NCI-H2029 treated with DMSO at 0.1 percent for 48 hours (cell line): ENCODE data around the gene TCERG1L.
"Not testable (repeated sequence)": the region's sequence is repeated elsewhere in the genome, so short reads cannot be mapped to it uniquely, and the experiment has no call there.

ENCODE experiments used
- DNase-seq: peaks from one replicate; lab custom pipeline; 2025; lab: John Stamatoyannopoulos, UW

Gene TCERG1L

DNA sequence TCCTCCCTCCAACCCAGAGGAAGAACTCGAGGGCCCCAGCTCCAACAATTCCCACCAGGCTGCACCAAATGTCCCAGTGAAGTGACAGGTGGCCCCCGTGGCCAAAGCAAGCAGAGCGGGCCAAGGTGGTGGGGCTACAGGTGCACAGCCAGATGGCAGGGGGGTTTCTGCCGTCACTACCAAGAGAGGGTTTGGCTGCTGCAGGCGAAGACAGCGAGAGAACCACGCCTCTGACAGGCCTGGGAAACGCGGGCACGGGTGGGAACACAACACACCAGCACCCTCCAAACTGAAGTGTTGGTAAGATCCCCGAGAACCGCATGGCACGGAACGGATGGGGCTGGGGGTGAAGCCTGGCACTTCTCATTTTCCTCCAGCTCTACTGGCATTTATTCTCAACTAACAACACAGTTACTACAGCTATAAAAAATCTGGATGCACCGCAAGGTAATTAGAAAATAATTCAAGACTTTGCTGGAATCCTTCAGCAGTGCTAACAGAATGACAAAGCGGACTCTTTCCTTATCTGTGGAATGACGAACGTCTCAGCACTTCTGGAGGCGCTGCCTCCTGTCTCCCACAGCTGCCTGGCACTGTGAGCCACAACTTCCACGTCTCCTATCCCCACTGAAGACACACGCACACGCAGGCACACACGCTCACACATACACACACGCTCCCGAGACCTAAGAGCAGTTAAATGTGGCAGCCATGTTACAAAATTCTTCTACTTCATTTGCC lies 167.9 kb downstream of the TCERG1L start:
- no peak for DNase-seq

- no peak for DNase-seq
Observed at GRCh38 chr10:131142517-131143380, 168.8 kb downstream of the TCERG1L start.

- peak; percentile 92 for DNase-seq
Observed at GRCh38 chr10:131141645-131142516, 169.6 kb downstream of the TCERG1L start.

- no peak for DNase-seq
Observed at GRCh38 chr10:131141207-131141606, 170.3 kb downstream of the TCERG1L start.

DNA sequence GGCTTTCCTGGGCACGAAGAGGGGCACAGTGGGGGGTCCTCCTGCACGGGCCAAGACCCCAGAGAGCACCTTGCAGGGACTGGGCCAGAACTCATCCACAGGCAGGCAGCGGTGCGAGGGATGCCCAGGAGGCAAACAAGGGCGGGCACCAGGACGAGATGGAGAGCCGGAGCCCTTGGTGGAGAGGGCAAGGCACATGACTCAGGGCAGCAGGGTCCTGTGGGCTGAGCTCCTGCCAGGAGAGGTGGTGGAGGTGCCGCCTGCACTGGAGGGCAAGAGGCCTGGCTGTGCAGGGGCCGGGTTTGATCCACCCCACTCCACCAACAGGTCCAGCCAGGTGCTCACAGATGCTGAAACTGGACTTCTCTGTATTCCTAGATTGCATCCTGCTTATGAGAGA lies 170.9 kb downstream of the TCERG1L start:
- DNase-seq, result no peak

DNA sequence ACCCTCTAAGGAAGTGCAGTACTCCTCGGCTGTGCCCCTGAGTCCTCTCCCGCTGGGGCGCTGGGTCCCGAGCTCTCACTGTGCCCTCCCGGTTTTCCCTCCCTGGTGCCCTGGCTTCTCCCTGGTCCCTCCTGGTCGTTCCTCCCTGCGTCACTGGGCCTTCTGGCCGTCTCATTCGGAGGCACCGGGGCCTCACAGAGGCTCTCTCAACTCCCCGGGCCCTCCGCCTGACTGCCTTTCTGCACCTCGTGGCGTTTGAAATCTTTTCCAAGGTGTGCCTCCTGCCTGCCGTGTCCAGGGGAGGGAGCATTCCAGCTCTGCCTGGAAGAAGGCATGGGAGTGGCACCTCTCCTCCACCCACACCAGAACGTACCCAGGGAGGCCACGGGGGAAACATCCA lies 174.3 kb downstream of the TCERG1L start:
- no peak for DNase-seq

DNA sequence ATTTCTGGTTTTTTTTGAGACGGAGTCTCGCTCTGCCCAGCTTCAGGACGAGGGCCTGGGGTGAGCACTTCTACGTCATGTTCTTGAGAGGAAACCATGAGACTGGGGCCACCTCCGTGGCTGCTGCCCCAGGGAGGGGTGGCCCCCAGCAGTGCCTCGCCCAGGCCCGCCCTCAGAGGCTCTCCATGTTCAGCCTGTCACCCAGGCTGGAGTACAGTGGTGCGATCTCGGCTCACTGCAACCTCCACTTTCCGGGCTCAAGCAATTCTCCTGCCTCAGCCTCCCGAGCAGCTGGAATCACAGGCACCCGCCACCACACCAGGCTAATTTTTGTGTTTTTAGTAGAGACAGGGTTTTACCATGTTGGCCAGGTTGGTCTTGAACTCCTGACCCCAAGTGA lies 175.2 kb downstream of the TCERG1L start:
- not testable (repeated sequence) for DNase-seq

DNA sequence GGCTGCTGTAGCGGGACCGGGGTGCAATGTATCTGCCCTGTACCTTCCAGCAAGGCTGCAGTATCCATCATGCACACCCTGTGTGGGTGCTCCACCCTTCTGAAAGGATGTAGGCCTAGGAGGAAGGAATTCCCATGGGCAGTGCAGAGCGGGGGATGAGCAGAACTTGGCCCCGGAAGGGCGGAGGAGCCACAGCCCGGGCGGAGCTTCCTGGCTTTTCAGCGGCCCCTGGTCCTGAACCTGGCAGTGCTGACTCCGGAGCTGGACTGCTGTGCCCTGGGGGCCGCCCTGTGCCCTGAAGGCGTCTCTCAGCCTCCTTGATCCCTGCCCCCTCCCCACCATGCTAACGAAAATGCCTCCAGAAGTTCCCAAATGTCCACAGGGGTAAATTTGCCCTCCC lies 175.8 kb downstream of the TCERG1L start:
- DNase-seq, result no peak

DNA sequence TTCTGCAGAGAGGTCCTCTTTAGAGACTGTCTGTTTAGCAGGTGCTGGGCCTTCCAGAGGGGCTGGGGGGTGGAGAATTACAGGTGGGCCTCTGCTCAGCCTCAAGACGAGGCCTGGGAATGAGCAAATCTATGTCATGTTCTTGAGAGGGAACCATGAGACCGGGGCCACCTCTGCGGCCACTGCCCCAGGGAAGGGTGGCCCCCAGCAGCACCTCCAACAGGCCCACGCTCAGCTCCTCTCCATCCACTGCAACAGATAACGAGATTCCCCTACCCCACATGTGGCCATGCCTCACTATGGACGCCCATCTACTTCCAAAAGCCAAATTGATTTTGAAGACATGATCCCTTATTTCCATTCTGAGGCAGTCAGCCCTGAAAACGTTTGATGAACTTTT lies 176.9 kb downstream of the TCERG1L start:
- no peak for DNase-seq

- DNase-seq, result no peak
Observed at GRCh38 chr10:131134001-131134576, 177.4 kb downstream of the TCERG1L start.

DNA sequence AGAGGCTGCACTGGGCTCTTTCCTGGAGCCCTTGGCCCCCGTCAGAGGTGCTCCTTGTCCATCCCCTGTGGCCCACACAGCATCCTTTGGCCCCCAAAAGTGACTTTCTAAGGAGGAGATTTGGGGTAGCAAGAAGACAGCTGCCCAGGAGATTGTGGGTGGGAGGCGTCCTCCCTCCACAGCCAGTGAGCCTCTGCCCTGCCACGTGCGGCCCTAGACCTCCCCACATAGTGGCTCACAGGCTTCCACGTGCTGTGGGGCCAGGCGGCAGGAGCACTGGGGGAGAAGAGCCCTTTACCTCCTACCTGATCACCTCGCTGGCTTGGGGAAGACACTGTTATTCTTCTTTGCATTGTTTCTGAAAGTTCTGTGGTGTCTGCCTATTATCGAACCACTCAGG lies 178.8 kb downstream of the TCERG1L start:
- no peak for DNase-seq

- DNase-seq, result no peak
Observed at GRCh38 chr10:131131726-131132591, 179.6 kb downstream of the TCERG1L start.

- DNase-seq, result no peak
Observed at GRCh38 chr10:131130025-131130424, 181.5 kb downstream of the TCERG1L start.

DNA sequence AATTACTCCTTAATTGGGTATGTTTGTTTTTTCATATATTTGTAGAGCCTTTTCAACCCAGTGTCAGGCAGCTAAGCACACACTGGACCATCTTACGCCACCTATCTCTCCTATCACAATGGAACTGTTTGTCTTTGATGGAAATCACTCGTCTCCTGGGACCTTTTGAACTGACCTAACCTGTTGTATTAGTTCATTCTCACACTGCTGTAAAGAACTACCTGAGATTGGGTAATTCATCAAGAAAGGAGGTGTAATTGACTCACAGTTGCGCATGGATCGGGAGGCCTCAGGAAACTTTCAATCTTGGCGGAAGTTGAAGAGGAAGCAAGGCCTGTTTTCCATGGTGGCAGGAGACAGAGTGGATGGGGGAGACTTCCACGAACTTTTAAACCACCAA lies 182.0 kb downstream of the TCERG1L start:
- DNase-seq, result peak; percentile 9

GRCh38 chr10:131128731-131129130 lies 182.8 kb downstream of the TCERG1L start:
- DNase-seq, result no peak

- DNase-seq, result peak; percentile 26
Observed at GRCh38 chr10:131127610-131128009, 183.9 kb downstream of the TCERG1L start.

DNA sequence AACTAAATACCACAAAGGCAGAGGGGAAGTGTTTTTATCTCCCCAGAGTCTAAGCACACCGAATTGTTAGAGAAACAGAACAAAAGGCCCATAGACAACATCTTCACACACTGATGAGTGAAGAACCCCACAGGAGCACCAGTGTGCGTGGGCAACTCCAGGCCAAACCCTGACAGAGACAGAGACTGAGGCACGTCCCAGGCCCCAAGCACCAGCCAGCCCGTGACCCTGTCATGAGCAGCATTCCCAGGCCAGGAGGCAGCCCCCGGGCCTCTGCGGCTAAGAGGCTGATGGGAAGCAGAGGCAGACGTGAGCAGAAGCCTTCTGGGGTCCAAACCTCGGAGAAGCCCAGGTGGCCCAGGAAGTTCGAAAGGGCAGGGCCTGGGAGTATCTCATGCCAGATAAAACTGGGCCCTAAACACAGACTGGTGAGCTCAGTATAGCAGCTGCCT lies 184.4 kb downstream of the TCERG1L start:
- DNase-seq, result no peak

GRCh38 chr10:131126321-131127137 lies 185.0 kb downstream of the TCERG1L start:
- peak; percentile 21 for DNase-seq

DNA sequence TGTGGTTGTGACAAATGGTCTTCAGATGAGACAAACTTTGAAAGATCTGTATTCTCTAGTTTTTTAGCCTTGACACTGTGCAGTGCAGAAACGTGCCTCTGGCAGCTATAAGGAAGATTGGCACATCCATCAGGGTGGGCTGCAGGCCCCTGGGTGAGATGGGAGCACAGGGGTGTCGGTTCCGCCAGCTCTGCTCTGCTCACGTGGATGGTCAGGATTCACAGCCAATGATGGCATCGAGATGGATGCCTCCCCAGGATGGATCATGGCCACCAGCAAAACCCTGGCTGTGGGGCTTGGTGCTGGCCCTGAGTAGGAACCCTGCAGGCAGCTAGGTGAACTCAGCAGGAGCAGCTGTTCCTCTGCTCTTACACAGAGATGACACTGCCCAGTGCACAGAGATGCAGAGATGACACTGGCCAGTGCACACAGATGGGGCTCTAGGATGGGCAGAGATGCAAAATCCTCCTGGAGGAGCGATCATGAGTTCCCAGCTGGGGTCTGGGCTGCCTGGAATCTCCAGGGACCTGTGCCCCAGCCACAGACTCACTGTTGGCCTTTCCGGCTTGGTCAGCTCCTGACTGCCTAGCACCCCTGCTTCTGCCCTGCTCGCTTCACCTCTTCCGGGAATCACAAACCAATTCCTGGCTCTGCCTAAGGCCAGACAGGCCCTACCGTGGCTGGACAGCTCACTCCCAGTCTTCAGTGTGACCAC lies 185.9 kb downstream of the TCERG1L start:
- no peak for DNase-seq
